Kasumi-1 (cell line): ENCODE measurements around the gene PIN4.
"Not testable (repeated sequence)": the region's sequence is repeated elsewhere in the genome, so short reads cannot be mapped to it uniquely, and the experiment has no call there.

ENCODE experiments used
- DNase-seq, 2 experiments: peaks; one replicate each; lab custom pipeline; 2025; lab: John Stamatoyannopoulos, UW

The PIN4 gene

GRCh38 chrX:72202792-72203401 lies 21.3 kb downstream of the PIN4 start:
- no peak for DNase-seq

GRCh38 chrX:72203421-72203820 lies 21.9 kb downstream of the PIN4 start:
- DNase-seq, result no peak

GRCh38 chrX:72205706-72206105 lies 24.1 kb downstream of the PIN4 start:
- no peak for DNase-seq

- DNase-seq, result no peak
Measured at GRCh38 chrX:72207366-72207765, 25.8 kb downstream of the PIN4 start.

- no peak for DNase-seq
Measured at GRCh38 chrX:72208126-72208800, 26.7 kb downstream of the PIN4 start.

- no peak for DNase-seq
Measured at GRCh38 chrX:72216973-72217372, 35.4 kb downstream of the PIN4 start.

- DNase-seq, result not testable (repeated sequence)
Measured at GRCh38 chrX:72220375-72220774, 38.8 kb downstream of the PIN4 start.

- no peak for DNase-seq
Measured at GRCh38 chrX:72230290-72230689, 48.7 kb downstream of the PIN4 start.

GRCh38 chrX:72236841-72237240 lies 55.3 kb downstream of the PIN4 start:
- DNase-seq, result no peak

GRCh38 chrX:72238183-72238582 lies 56.6 kb downstream of the PIN4 start:
- DNase-seq, result no peak

GRCh38 chrX:72238721-72239475 lies 57.3 kb downstream of the PIN4 start, which contains the start of gene ERCC6L:
ERCC6L (minus strand) TSS chrX:72239027; CDS start chrX:72238911, 116 bp downstream.
- peak; percentile 54 to 64 for DNase-seq

GRCh38 chrX:72240976-72241375 lies 59.4 kb downstream of the PIN4 start:
- no peak for DNase-seq

GRCh38 chrX:72243472-72243871 lies 61.9 kb downstream of the PIN4 start:
- DNase-seq, result no peak

GRCh38 chrX:72245461-72246089 lies 64.0 kb downstream of the PIN4 start:
- DNase-seq, result peak in 1 of 2 experiments; percentile 8

GRCh38 chrX:72247206-72247942 lies 65.8 kb downstream of the PIN4 start:
- DNase-seq, result no peak
